Sigmoid colon (tissue), 4 donors: Measurements from ENCODE around the gene GATA1.

Experiments used
- EP300 ChIP-seq, 4 donors: sonication (generic); formaldehyde crosslinking; IDR thresholded peaks; one replicate each; pipeline ENCODE4 v1.6.1; 2017; ENCODE audit warnings: antibody characterized with exemption in 4 of 4
- POLR2A ChIP-seq, 2 donors: fragments of 450-650 bp; IDR thresholded peaks; one replicate each; pipeline ENCODE4 v1.6.1; 2016; ENCODE audit warnings: antibody characterized with exemption in 2 of 2, mild to moderate bottlenecking in 2 of 2, moderate library complexity in 2 of 2
- POLR2AphosphoS5 ChIP-seq, 4 donors: sonication (generic); formaldehyde crosslinking; IDR thresholded peaks; one replicate each; pipeline ENCODE4 v1.6.1; 2017; ENCODE audit warnings: antibody characterized with exemption in 4 of 4
- TF ChIP-seq, protein P1 (sequence below), 4 experiments: fragments of 450-650 bp in 3 of 4; fragments of 200-600 bp in 1 of 4; IDR thresholded peaks; one replicate each; pipeline ENCODE4 v1.5.1; 2016 to 2019; ENCODE audit warnings: antibody characterized with exemption in 4 of 4, mild to moderate bottlenecking in 3 of 4, moderate library complexity in 2 of 4

DNA sequence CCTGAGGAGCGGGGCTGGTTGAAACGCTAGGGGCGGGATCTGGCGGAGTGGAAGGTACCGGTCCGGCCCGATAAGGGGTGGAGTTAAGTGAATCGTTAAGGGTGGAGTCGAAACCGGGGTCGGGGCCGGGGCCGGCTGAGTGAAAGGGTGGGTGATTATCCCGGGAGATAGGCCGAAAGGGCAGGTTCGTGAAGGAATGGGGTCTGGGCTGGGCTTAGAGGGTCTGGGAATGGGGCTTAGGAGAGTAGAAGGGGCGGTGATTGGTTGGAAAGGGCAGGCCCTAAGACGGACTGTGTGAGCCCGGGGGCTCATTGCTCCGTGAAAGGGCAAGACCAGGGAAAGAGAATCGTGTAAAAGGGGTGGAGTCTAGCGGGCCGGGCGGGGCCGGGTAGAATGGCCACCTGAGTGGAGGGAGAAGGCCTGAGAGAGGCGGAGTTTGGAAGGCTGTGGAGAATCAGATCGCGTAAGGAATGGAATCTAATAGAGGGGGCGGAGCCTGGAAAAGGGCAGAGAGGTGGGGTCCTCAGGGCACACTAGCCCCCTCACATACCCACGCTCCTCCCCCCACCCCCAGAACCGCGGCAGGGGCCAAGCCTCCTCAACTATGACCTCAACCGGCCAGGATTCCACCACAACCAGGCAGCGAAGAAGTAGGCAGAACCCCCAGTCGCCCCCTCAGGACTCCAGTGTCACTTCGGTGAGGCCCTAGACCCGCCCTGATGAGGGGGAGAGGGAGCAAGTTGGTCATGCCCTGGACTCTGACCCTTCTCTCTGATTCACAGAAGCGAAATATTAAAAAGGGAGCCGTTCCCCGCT lies 15.9 kb downstream of the GATA1 start:
- TF ChIP-seq EP300 (IDR thresholded peaks at IDR 0.05) (no peak), POLR2A (IDR thresholded peaks at IDR 0.05) (peak; percentile 52 to 81), POLR2AphosphoS5 (IDR thresholded peaks at IDR 0.05) (peak; percentile 53 to 75 (median 72))
- TF ChIP-seq, protein P1, sequence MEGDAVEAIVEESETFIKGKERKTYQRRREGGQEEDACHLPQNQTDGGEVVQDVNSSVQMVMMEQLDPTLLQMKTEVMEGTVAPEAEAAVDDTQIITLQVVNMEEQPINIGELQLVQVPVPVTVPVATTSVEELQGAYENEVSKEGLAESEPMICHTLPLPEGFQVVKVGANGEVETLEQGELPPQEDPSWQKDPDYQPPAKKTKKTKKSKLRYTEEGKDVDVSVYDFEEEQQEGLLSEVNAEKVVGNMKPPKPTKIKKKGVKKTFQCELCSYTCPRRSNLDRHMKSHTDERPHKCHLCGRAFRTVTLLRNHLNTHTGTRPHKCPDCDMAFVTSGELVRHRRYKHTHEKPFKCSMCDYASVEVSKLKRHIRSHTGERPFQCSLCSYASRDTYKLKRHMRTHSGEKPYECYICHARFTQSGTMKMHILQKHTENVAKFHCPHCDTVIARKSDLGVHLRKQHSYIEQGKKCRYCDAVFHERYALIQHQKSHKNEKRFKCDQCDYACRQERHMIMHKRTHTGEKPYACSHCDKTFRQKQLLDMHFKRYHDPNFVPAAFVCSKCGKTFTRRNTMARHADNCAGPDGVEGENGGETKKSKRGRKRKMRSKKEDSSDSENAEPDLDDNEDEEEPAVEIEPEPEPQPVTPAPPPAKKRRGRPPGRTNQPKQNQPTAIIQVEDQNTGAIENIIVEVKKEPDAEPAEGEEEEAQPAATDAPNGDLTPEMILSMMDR (IDR thresholded peaks at IDR 0.05) = no peak
